D341Med (cell line): ENCODE results near the gene YRDC.
A peak's percentile ranks its signal among the peaks of the same experiment; 100 is the strongest.

Source experiments
- DNase-seq: peaks from one replicate; pipeline ENCODE4 v3.0.0; 2012; ENCODE audit warnings: low spot score

The YRDC gene

GRCh38 chr1:37807555-37808368 lies at the start of gene YRDC, which contains the start of gene C1orf122:
YRDC (minus strand) TSS chr1:37808208; CDS start chr1:37808180, 28 bp downstream.
C1orf122 (plus strand) TSS chr1:37807790; CDS start chr1:37808405, 615 bp downstream.
- DNase-seq, result peak; percentile 96

DNA sequence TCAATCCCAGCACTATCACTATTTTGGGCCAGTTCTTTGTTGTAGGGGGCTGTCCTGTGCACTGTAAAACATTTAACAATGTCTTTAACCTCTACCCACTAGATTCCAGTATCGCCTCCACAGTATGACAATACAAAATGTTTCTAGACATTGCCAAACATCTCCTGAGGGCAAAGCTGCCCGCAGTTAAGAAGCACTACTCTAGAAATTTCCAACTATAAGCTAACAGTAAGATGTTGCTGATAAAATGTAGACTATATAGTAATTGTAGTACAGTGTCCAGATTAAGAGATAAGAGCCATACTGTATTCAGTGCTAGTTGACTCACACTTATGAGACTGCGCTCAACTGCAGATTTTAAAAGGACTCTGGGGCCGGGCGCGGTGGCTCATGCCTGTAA lies 46.4 kb upstream of the YRDC start:
- DNase-seq, result no peak

DNA sequence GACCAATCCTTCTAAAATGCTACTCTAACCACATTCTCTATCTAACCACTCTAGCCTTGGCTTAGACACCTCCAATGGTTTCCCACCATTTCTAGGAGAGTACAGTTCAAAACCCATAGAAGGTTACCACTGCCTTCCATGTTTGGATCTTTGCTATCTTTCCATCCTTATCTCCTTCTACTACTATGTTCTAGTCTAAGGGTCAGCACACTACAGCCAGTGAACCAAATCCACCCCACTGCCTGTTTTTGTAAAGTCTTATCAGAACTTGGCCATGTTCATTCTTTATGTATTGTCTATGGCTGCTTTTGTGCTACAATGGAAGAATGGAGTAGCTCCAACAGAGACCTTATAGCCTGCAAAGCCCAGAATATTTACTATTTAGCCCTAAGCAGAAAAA lies 45.1 kb upstream of the YRDC start:
- no peak for DNase-seq

DNA sequence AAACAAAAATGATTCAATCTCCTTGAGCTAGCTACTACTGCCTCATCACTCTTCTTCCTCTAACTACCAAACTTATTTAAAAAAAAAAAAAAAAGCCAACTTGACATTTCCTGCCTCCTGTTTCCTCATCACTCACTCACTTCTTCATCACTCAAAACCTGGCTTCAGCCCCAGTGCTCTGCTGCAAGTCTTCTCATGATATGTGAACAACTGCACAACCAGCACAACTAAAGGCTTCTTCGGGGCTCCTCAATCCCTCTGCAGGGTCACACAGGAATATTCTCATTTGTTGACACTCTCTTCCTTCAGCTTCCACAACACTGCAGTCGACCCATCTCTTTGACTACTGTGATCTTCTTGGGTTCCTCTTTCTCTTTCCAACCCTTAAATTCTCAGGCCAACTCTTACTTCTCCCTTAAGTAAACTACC lies 43.8 kb upstream of the YRDC start:
- DNase-seq, result no peak

DNA sequence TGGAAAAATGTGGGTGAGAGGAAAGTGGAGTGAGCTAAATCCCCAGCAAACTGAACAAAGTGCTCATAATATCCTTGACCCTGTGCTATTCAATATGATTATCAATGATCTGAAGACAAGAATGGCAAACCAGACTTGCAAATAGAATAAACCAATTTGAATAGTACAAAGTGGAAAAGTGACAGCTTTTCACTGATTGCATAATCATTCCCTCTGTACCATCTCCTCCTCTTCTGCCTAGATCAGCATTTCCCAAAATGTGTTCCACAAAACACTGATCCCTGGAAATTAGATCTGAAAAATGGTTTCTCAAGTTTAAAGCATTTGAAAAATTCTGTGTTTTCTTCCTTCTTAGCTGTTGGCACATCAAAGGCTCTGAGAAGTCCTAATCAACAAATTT lies 43.3 kb upstream of the YRDC start:
- no peak for DNase-seq

DNA sequence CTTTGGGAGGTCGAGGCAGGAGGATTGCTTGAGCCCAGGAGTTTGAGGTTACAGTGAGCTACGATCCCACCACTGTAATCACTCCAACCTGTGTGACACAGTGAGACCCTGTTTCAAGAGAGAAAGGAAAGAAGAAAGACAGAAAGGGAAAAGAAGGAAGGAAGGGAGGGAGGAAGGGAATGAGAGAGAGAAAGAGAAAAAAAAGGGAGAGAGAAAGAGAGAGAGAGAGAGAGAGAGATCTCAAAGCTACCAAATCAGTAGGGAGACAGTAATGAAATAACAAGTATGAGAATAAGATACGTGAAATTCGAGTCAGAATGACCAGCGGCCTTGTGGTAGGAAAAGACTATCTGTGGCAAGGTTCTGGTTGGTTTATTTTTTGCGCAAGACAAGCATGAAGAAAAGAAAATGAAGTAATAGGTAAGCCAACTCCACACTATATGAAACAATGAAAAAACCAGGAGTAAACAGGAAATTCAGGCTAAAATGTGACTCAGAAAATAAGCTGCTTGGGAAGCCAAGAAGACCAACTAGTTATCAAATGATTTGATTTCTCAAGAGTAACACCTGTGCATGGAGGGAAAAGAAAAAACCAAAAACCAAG lies 42.4 kb upstream of the YRDC start:
- no peak for DNase-seq

- no peak for DNase-seq
These were observed 41.5 kb upstream of the YRDC start for GRCh38 chr1:37849480-37849879.

GRCh38 chr1:37846647-37847339 lies 38.8 kb upstream of the YRDC start:
- DNase-seq, result no peak

DNA sequence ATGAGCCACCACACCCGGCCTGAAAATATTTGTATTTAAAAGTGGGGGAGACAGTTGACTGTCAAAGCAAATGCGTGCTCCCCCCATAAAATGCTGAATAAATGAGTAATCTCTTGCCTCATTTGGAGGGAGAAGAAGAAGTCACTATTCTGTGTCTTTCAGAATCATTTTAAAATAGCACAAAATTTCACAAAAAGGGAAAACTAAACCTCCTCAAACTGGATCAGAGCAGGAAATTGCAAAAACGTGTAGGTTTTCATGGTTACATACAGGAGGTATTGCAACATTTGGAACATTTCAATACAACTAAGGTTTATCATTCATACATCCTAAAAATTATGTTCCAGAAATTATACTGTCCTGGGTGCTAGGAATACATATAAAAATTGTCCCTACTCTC lies 37.8 kb upstream of the YRDC start:
- DNase-seq, result no peak

- DNase-seq, result no peak
These were observed 37.1 kb upstream of the YRDC start for GRCh38 chr1:37845049-37845646.

- DNase-seq, result no peak
These were observed 36.5 kb upstream of the YRDC start for GRCh38 chr1:37844536-37844935.

DNA sequence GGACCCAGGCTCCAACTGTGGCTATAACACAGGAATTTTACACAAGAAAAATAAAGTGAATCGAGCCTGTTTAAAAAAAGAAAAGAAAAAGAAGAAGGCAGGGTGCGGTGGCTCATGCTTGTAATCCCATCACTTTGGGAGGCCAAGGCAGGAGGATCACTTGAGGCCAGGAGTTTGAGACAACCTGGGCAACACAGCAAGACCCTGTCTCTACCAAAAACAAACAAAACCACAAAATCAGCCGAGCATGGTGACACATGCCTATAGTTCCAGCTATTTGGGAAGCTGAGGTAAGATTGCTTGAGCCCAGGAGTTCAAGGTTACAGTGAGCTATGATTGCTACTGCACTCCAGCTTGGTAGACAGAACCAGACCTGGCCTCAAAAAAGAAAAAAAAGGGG lies 33.6 kb upstream of the YRDC start:
- no peak for DNase-seq

DNA sequence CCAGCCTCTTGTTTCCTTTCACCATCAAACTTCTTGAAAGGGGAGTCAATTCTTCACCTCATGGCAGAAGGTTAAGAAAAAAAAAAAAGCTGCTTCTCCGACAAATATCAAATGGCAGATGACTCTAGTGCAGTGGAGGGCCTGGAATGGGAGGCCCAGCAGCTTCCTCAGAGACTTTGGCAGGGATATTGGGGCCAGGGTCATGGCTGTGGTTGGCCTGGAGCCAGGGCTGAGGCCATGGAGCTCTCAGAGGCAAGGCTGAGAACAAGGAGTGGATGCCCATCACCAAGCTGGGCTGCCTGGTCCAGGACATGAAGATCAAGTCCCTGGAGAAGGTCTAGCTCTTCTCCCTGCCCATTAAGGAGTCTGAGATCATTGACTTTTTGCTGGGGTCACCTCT lies 32.7 kb upstream of the YRDC start:
- no peak for DNase-seq

- DNase-seq, result no peak
These were observed 31.7 kb upstream of the YRDC start for GRCh38 chr1:37839676-37840075.

GRCh38 chr1:37836788-37837187 lies 28.8 kb upstream of the YRDC start:
- DNase-seq, result no peak

GRCh38 chr1:37831809-37832208 lies 23.8 kb upstream of the YRDC start:
- DNase-seq, result no peak

- no peak for DNase-seq
These were observed 23.1 kb upstream of the YRDC start for GRCh38 chr1:37831109-37831508.

DNA sequence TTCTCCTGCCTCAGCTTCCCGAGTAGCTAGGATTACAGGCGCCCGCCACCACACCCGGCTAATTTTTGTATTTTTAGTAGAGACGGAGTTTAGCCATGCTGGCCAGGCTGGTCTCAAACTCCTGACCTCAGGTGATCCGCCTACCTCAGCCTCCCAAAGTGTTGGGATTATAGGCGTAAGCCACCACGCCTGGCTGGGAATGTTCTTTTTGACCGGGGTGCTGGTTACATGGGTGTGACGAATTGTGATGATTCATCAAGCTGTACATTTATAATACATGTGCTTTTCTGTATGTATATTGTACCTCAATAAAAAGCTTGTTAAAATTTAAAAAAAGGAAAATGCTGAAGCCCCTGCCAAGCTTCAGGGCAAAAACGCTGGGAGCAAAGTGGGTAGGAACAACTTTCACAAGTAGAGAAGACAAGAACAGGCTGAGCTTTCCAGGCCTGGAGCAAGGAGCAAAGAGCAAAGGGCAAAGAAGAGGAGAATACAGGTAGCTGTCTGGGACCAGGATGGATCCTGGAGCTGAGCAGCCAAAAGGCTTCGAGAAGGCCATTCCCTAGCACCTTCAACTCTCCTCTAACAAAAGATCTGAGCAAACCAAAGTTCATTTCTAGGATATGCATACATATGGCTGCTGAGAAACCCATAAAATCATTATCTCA lies 20.5 kb upstream of the YRDC start:
- no peak for DNase-seq

DNA sequence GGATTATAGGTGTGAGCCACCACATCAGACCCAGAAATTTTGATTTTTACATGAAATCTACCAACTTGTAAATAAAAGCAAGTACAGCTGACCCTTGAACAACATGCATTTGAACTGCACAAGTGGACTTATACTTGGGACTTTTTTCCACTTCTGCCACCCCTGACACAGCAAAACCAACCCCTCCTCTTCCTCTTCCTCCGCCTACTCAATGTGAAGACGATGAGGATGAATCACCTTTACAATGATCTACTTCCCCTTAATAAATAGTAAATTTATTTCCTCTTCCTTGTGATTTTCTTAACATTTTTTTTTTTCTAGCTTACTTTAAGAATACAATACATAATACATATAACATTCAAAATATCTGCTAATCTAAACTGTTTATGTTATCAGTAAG lies 17.5 kb upstream of the YRDC start:
- DNase-seq, result no peak

DNA sequence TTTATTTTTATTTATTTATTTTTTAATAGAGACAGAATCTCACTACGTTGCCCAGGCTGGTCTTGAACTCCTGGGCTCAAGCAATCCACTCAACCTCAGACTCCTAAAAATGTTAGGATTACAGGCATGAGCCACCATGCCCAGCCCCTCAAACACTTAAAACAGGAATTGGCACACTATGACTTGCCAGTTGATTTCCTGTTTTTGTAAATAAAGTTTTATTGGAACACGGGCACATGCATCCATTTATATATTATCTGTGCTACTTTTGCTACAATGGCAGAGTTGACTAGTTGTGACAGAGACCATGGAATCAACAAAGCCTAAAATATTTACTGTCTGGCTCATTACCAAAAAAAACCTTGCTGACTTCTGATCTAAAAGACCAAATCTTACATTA lies 16.0 kb upstream of the YRDC start:
- DNase-seq, result no peak

DNA sequence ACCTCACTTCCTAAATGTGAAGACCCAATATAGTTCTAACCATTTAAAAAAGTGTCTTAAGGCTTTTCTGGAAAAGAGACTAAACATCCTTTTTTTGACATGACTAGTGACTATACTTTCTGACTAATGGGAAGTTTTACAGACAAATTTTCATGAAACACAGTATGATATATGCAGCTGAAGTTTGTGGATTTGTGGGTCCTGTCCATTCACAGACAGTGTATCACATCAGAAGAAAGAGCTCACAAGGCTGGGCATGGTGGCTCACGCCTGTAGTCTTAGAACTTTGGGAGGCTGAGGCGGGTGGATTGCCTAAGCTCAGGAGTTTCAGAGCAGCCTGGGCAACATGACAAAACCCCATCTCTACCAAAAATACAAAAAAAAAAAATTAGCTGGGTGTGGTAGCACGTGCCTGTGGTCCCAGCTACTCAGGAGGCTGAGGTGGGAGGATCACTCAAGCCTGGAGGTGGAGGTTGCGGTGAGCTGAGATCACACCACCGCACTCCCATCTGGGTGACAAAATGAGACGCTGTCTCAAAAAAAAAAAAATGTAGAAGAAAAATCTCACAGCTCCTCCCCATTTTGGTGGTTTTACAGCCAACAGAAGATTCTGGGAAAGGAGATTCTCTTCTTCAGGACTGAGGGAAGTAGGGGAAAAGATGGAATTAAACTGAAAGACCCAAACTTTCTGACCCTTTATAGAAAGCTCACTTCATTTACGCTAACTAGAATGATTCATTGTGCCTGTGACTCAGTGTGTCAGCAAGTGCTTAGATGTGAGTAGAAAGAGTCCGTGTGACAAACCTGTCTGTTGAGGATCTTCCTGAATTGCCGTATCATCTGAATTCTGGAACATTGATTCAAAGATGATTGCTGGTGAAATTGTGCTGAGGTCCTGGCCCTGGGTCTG lies 15.2 kb upstream of the YRDC start:
- no peak for DNase-seq
